Measurements from ENCODE around the gene UNC5CL.
A peak's percentile ranks its signal among the peaks of the same experiment; 100 is the strongest.

UNC5CL gene

DNA sequence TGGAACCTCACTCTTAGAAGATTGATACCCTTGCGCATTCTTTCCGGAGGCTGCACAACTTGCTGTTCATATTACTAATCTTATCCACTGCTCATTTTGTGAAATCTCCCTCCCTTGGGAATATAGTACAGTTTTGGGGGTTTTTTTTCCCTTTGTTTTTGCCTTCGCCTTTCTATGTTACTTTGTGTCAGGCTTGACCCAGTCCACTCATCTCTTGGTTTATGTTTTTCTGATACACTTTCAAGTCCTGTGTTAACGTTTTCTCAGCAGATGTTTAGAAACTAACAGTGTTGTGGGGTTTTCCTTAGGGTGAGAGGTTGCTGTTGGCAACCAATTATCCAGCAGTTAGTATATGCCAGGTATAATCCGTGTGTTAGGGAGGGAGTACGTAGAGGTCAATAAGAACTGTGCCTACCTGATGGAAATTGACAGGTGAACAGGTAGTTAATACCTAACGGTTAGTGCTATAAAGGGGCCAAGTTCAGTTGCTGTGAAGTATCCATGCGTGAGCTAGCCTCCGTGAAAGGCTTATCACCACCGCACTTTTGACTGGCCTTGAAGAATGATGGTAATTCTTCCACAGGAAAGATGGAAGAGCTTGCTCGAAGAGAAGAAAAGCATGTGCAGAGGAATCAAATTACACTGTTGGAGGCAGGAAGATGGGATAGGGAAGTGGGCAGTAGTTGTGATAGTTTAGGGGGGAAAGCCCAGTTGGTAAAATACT is 35.1 kb upstream of the UNC5CL start:
- no peaks in the 10 kb centered on the region for H3K27me3 ChIP-seq (replicated peaks; ENCODE audit: control insufficient read depth, insufficient read depth, low read length)
- peaks cover 3% of the 10 kb centered on the region; the same call in 1 of the 2 replicates for H3K36me3 ChIP-seq (ENCODE audit: control insufficient read depth, insufficient read depth, low read length)
- no peak for DNase-seq (ENCODE audit: extremely low read depth, insufficient read length)
- H3K4me3 ChIP-seq (replicated peaks; ENCODE audit: low read depth, low read length) = peak overlapping the region; percentile 100
- TF ChIP-seq, protein P1, sequence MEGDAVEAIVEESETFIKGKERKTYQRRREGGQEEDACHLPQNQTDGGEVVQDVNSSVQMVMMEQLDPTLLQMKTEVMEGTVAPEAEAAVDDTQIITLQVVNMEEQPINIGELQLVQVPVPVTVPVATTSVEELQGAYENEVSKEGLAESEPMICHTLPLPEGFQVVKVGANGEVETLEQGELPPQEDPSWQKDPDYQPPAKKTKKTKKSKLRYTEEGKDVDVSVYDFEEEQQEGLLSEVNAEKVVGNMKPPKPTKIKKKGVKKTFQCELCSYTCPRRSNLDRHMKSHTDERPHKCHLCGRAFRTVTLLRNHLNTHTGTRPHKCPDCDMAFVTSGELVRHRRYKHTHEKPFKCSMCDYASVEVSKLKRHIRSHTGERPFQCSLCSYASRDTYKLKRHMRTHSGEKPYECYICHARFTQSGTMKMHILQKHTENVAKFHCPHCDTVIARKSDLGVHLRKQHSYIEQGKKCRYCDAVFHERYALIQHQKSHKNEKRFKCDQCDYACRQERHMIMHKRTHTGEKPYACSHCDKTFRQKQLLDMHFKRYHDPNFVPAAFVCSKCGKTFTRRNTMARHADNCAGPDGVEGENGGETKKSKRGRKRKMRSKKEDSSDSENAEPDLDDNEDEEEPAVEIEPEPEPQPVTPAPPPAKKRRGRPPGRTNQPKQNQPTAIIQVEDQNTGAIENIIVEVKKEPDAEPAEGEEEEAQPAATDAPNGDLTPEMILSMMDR (IDR thresholded peaks at IDR 0.05; ENCODE audit: insufficient read depth, low read length, poor library complexity, severe bottlenecking) = no peak

DNA sequence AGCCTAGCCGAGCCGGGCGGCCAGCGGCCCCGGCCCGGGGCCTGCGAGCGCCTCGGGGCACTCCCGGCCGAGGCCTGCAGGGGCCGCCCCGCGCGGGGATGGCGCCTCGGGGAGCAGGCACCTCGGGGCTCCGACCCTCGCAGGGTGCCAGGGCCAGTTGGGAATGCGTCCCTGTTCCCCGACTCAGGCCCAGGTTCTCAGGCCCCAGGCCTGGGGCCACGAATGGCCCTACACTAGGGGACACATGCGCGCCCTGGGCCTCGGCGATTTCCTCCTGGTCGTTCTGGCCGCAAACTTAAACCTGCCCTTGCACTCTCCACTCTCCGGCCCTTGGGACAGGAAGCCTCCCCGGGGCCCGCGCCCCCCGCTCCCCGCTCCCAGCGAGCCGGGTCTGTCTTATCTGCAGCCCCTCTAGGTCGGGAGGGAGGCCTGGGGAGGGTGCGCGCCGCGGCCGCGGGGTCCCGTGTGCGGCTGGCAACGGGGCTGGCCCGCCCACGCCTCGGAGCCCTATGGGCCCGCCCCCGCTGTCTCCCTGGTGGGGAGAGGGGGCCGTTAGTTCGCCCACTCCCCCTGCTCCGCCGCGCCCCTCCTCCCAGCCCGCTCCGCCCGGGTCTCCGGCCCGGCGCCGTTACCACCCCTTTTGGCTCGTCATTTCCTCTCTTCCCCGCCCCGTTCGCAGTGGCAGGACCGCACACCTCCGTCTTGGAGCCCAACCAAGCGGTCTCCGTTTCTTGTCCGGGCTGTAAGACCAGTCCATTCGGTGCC is 34.4 kb upstream of the UNC5CL start:
- TF ChIP-seq, protein P1 (IDR thresholded peaks at IDR 0.05; ENCODE audit: insufficient read depth, low read length, poor library complexity, severe bottlenecking) = peak; percentile 15
- peaks cover 1% of the 10 kb centered on the region; the same call in 1 of the 2 replicates for H3K36me3 ChIP-seq (ENCODE audit: control insufficient read depth, insufficient read depth, low read length)
- peak; percentile 88 for DNase-seq (ENCODE audit: extremely low read depth, insufficient read length)
- peak overlapping the region; percentile 100 for H3K4me3 ChIP-seq (replicated peaks; ENCODE audit: low read depth, low read length)
- no peaks in the 10 kb centered on the region for H3K27me3 ChIP-seq (replicated peaks; ENCODE audit: control insufficient read depth, insufficient read depth, low read length)

DNA sequence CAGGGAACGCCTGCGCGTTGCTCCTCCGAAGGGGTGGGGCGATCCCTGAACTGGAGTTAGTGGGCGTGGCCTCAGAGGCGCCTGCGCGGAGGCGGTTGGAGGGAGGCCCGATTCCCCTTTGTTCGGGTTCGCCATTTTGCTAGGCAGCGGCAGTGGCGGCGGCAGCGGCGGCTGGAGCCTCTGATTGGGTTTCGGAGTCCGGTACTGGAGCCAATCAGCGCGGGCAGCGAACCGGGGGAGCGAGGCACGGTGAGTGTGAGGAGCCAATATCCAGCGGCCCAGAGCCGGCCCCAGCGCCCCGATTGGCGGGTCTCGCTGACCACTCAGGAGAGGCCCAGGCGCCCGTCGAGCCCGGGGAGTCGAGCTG is 33.8 kb upstream of the UNC5CL start, which contains the start of gene NFYA:
Gene NFYA (plus strand): TSS at position 139 of the 367 bp plus-strand sequence. CDS start 6,116 bp downstream, outside the sequence.
- no peaks in the 10 kb centered on the region for H3K27me3 ChIP-seq (replicated peaks; ENCODE audit: control insufficient read depth, insufficient read depth, low read length)
- TF ChIP-seq, protein P1 (IDR thresholded peaks at IDR 0.05; ENCODE audit: insufficient read depth, low read length, poor library complexity, severe bottlenecking) = no peak
- peaks cover 1% of the 10 kb centered on the region; the same call in 1 of the 2 replicates for H3K36me3 ChIP-seq (ENCODE audit: control insufficient read depth, insufficient read depth, low read length)
- H3K4me3 ChIP-seq (replicated peaks; ENCODE audit: low read depth, low read length) = peak within 1 kb of the TSS; percentile 100
- peak; percentile 99 for DNase-seq (ENCODE audit: extremely low read depth, insufficient read length)

- peak within 1 kb of the TSS; percentile 100 for H3K4me3 ChIP-seq (replicated peaks; ENCODE audit: low read depth, low read length)
- no peaks in the 10 kb centered on the region for H3K27me3 ChIP-seq (replicated peaks; ENCODE audit: control insufficient read depth, insufficient read depth, low read length)
- TF ChIP-seq, protein P1 (IDR thresholded peaks at IDR 0.05; ENCODE audit: insufficient read depth, low read length, poor library complexity, severe bottlenecking) = no peak
- peaks cover 1% of the 10 kb centered on the region; the same call in 1 of the 2 replicates for H3K36me3 ChIP-seq (ENCODE audit: control insufficient read depth, insufficient read depth, low read length)
- peak; percentile 99 for DNase-seq (ENCODE audit: extremely low read depth, insufficient read length)
Observed at GRCh38 chr6:41071923-41072835, 33.2 kb upstream of the UNC5CL start, which contains the start of gene OARD1. Gene OARD1, minus strand, starts transcription at chr6:41072356. Its CDS starts 722 bp downstream, at chr6:41071634.

DNA sequence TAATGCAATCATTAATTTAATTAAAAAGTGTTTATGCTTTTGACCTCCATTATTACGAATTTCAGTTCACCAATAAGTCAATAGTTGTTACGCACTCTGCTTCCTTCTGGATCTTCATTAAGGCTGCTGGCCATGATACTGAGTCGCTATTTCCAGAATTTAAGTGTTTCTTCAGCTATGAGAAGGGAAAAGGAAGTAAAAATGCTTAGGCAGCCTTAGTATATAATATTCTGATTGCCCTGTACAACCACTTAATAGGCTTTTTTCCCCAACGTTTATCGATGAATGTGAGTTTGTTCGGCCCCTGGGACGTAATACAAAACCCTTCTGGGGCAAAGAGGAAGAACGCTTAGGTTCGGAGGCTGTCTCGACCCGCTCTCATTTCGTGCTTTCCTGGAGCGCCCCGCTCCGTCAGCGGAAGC is 32.5 kb upstream of the UNC5CL start:
- H3K4me3 ChIP-seq (replicated peaks; ENCODE audit: low read depth, low read length) = peak overlapping the region; percentile 80
- H3K36me3 ChIP-seq (ENCODE audit: control insufficient read depth, insufficient read depth, low read length) = peaks cover 1% of the 10 kb centered on the region; the same call in 1 of the 2 replicates
- TF ChIP-seq, protein P1 (IDR thresholded peaks at IDR 0.05; ENCODE audit: insufficient read depth, low read length, poor library complexity, severe bottlenecking) = no peak
- no peak for DNase-seq (ENCODE audit: extremely low read depth, insufficient read length)
- H3K27me3 ChIP-seq (replicated peaks; ENCODE audit: control insufficient read depth, insufficient read depth, low read length) = no peaks in the 10 kb centered on the region

Data from GM06990 (cell line).